DLD1 (cell line): ENCODE data around the gene TSKS.

ENCODE experiments used
- in situ Hi-C: cut with HindIII; loops from 2 replicates; pipeline ENCODE4 v1.10.0; 2017; ENCODE audit warnings: low sequenced_read_pairs

TSKS gene

GRCh38 chr19:49767381-49767780 lies 4.3 kb upstream of the TSKS start:
- in situ Hi-C loops = no loop called here

- in situ Hi-C loops = no loop called here
Measured at GRCh38 chr19:49766930-49767299, 3.8 kb upstream of the TSKS start, which contains the start of gene AP2A1. TSS of gene AP2A1 (plus strand) at chr19:49767001. CDS start at chr19:49767134, 133 bp downstream.

- in situ Hi-C loops = no loop called here
Measured at GRCh38 chr19:49766007-49766929, 3.2 kb upstream of the TSKS start.

- in situ Hi-C loops = no loop called here
Measured at GRCh38 chr19:49764341-49764740, 1.2 kb upstream of the TSKS start.

GRCh38 chr19:49761625-49762311 lies 1.3 kb downstream of the TSKS start:
- in situ Hi-C loops = no loop called here

- in situ Hi-C loops = no loop called here
Measured at GRCh38 chr19:49761249-49761624, 1.9 kb downstream of the TSKS start.

GRCh38 chr19:49758292-49758691 lies 4.8 kb downstream of the TSKS start:
- in situ Hi-C loops = no loop called here

- in situ Hi-C loops = no loop called here
Measured at GRCh38 chr19:49755956-49756355, 7.2 kb downstream of the TSKS start.

GRCh38 chr19:49752701-49753100 lies 10.4 kb downstream of the TSKS start:
- in situ Hi-C loops = no loop called here

- in situ Hi-C loops = no loop called here
Measured at GRCh38 chr19:49749771-49750170, 13.3 kb downstream of the TSKS start.

- in situ Hi-C loops = no loop called here
Measured at GRCh38 chr19:49749055-49749716, 13.9 kb downstream of the TSKS start.

- in situ Hi-C loops = no loop called here
Measured at GRCh38 chr19:49746206-49746958, 16.7 kb downstream of the TSKS start.

- in situ Hi-C loops = no loop called here
Measured at GRCh38 chr19:49744946-49745381, 18.1 kb downstream of the TSKS start.

- in situ Hi-C loops = no loop called here
Measured at GRCh38 chr19:49741210-49741844, 21.8 kb downstream of the TSKS start.

GRCh38 chr19:49739933-49740332 lies 23.2 kb downstream of the TSKS start:
- in situ Hi-C loops = no loop called here

GRCh38 chr19:49739098-49739497 lies 24.0 kb downstream of the TSKS start:
- in situ Hi-C loops = no loop called here

- in situ Hi-C loops = no loop called here
Measured at GRCh38 chr19:49738268-49738667, 24.8 kb downstream of the TSKS start.

- in situ Hi-C loops = no loop called here
Measured at GRCh38 chr19:49730166-49730565, 32.9 kb downstream of the TSKS start.

GRCh38 chr19:49727217-49728030 lies 35.7 kb downstream of the TSKS start:
- in situ Hi-C loops = no loop called here
